Posterior vena cava (tissue), 2 donors: ENCODE data around the gene MAN2A1. TPM values are rescaled to one million over a fixed set of nuclear protein-coding genes. Genes with fewer than 3 reads are reported as not detected.

Experiments
- DNase-seq: peaks from one replicate; pipeline ENCODE4 v3.0.0-alpha.2; 2020; ENCODE audit warnings: low spot score
- intact Hi-C, 2 donors: fragments of 100-400 bp; cut with DNase I; formaldehyde crosslinking; loops; one replicate each; pipeline versions ENCODE4 v1.14.1 to v1.14.2; 2022 to 2023
- total RNA-seq, 2 donors: library from RNA; stranded (reverse); fragmentation: NEBNext Ultra II Directional; extraction: Animal tissue kit (Norgen Biotek cat#: 25700); gene quantifications; one replicate each; pipeline ENCODE4 v1.2.1, GENCODE V29; 2021
- donor health status: DM: yes; HTN: yes; CAD: no.
- donor health status: DM: yes; HTN: yes; CAD: no.

Gene MAN2A1
- total RNA-seq, 2 donors from 2014 or later, result 43.9 to 44.5 TPM

GRCh38 chr5:109701792-109702191 is 12.1 kb downstream of the MAN2A1 start:
- intact Hi-C loops, result no loop called here
- DNase-seq, result no peak

- DNase-seq, result no peak
- intact Hi-C loops, result no loop called here
Measured at GRCh38 chr5:109703166-109703565, 13.4 kb downstream of the MAN2A1 start.

GRCh38 chr5:109703829-109704228 is 14.1 kb downstream of the MAN2A1 start:
- no peak for DNase-seq
- intact Hi-C loops, result no loop called here

- DNase-seq, result no peak
- intact Hi-C loops, result no loop called here
Measured at GRCh38 chr5:109704282-109704952, 14.7 kb downstream of the MAN2A1 start.

- intact Hi-C loops, result no loop called here
Measured at GRCh38 chr5:109705596-109705995, 15.9 kb downstream of the MAN2A1 start.

GRCh38 chr5:109706095-109706494 is 16.4 kb downstream of the MAN2A1 start:
- intact Hi-C loops, result no loop called here

More at GRCh38 chr5:109705596-109705995, 15.9 kb downstream of the MAN2A1 start:
- no peak for DNase-seq

GRCh38 chr5:109707531-109707930 is 17.8 kb downstream of the MAN2A1 start:
- intact Hi-C loops, result no loop called here

More at GRCh38 chr5:109706095-109706494, 16.4 kb downstream of the MAN2A1 start:
- no peak for DNase-seq

GRCh38 chr5:109708813-109709212 is 19.1 kb downstream of the MAN2A1 start:
- intact Hi-C loops, result no loop called here
- no peak for DNase-seq

More at GRCh38 chr5:109707531-109707930, 17.8 kb downstream of the MAN2A1 start:
- DNase-seq, result no peak

GRCh38 chr5:109709225-109709624 is 19.5 kb downstream of the MAN2A1 start:
- intact Hi-C loops, result no loop called here

GRCh38 chr5:109711673-109712072 is 21.9 kb downstream of the MAN2A1 start:
- DNase-seq, result no peak
- intact Hi-C loops, result no loop called here

More at GRCh38 chr5:109709225-109709624, 19.5 kb downstream of the MAN2A1 start:
- DNase-seq, result no peak

- no peak for DNase-seq
- intact Hi-C loops, result no loop called here
Measured at GRCh38 chr5:109713453-109713852, 23.7 kb downstream of the MAN2A1 start.

GRCh38 chr5:109714592-109714991 is 24.9 kb downstream of the MAN2A1 start:
- no peak for DNase-seq

GRCh38 chr5:109718216-109718615 is 28.5 kb downstream of the MAN2A1 start:
- intact Hi-C loops, result no loop called here
- DNase-seq, result no peak

More at GRCh38 chr5:109714592-109714991, 24.9 kb downstream of the MAN2A1 start:
- intact Hi-C loops, result no loop called here

- intact Hi-C loops, result no loop called here
- DNase-seq, result no peak
Measured at GRCh38 chr5:109718632-109719031, 28.9 kb downstream of the MAN2A1 start.

GRCh38 chr5:109719978-109720377 is 30.3 kb downstream of the MAN2A1 start:
- no peak for DNase-seq
- intact Hi-C loops, result no loop called here

- intact Hi-C loops, result no loop called here
- DNase-seq, result no peak
Measured at GRCh38 chr5:109721741-109722140, 32.0 kb downstream of the MAN2A1 start.

GRCh38 chr5:109723606-109724005 is 33.9 kb downstream of the MAN2A1 start:
- intact Hi-C loops, result no loop called here
- DNase-seq, result no peak

- DNase-seq, result no peak
- intact Hi-C loops, result no loop called here
Measured at GRCh38 chr5:109725135-109725534, 35.4 kb downstream of the MAN2A1 start.

- intact Hi-C loops, result loop anchor here in 1 of 2 donors (10.0 kb wide), 1 partner anchor 1355 kb away; the partner anchor contains the start of gene FBXL17
- DNase-seq, result no peak
Measured at GRCh38 chr5:109739741-109740728, 50.3 kb downstream of the MAN2A1 start.

GRCh38 chr5:109740966-109741365 is 51.2 kb downstream of the MAN2A1 start:
- DNase-seq, result no peak
- intact Hi-C loops, result no loop called here
